ENCODE measurements around the gene TNFRSF1B.

GRCh38 chr1:12159816-12160215 is 7.0 kb upstream of the TNFRSF1B start:
- TF ChIP-seq CTCF (IDR thresholded peaks at IDR 0.05 in 2 of 3, conservative IDR thresholded peaks at IDR 0.05 in 1 of 3; ENCODE audit: borderline replicate concordance in 1 of 3, insufficient read depth in 1 of 3, low read depth in 2 of 3, low read length in 2 of 3), result no peak
- no peak for TF ChIP-seq POLR2A (IDR thresholded peaks at IDR 0.05; ENCODE audit: borderline replicate concordance, extremely low read depth, insufficient read depth, insufficient read length)
- no peak for TF ChIP-seq EZH2phosphoT487 (IDR thresholded peaks at IDR 0.05; ENCODE audit: borderline replicate concordance)
- TF ChIP-seq ZNF274 (IDR thresholded peaks at IDR 0.05; ENCODE audit: low read depth, low read length), result no peak
- no peak for TF ChIP-seq EZH2 (IDR thresholded peaks at IDR 0.05)
- no peak for TF ChIP-seq REST (IDR thresholded peaks at IDR 0.05; ENCODE audit: low read depth)
- TF ChIP-seq SP1 (IDR thresholded peaks at IDR 0.05; ENCODE audit: low read depth), result peak; percentile 62
- TF ChIP-seq ZBTB33 (IDR thresholded peaks at IDR 0.05; ENCODE audit: extremely low read depth, insufficient replicate concordance, low read length), result no peak
- no peak for TF ChIP-seq SRF (IDR thresholded peaks at IDR 0.05; ENCODE audit: low read depth)
- TF ChIP-seq POLR2AphosphoS5 (IDR thresholded peaks at IDR 0.05; ENCODE audit: low read depth, low read length), result peak; percentile 47; the same call in 1 of the 2 replicates
- no peak for TF ChIP-seq ZFX (IDR thresholded peaks at IDR 0.05)
- TF ChIP-seq, protein P1, sequence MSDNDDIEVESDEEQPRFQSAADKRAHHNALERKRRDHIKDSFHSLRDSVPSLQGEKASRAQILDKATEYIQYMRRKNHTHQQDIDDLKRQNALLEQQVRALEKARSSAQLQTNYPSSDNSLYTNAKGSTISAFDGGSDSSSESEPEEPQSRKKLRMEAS (IDR thresholded peaks at IDR 0.05), result peak; percentile 59
